GM18951 (cell line): ENCODE data around the gene SLC49A4.

Source experiments
- POLR2A ChIP-seq: IDR thresholded peaks from 4 replicates; pipeline ENCODE4 v1.6.1; 2011; ENCODE audit warnings: mild to moderate bottlenecking; ENCODE audit not compliant: insufficient read length, insufficient read depth; ENCODE audit errors: extremely low read depth
- in situ Hi-C: fragments of 300-500 bp; cut with MboI; formaldehyde crosslinking; loops from one replicate; pipeline ENCODE4 v1.12.0; 2022; ENCODE audit warnings: low sequenced_read_pairs, mixed read lengths, inconsistent platforms; ENCODE audit not compliant: unreplicated experiment

SLC49A4 gene

GRCh38 chr3:122772827-122773226, 22.0 kb upstream of the SLC49A4 start:
- in situ Hi-C loops: no loop called here

GRCh38 chr3:122773944-122774509, 20.8 kb upstream of the SLC49A4 start:
- in situ Hi-C loops: no loop called here
- no peak for TF ChIP-seq POLR2A

More at GRCh38 chr3:122772827-122773226, 22.0 kb upstream of the SLC49A4 start:
- TF ChIP-seq POLR2A: no peak

- in situ Hi-C loops: no loop called here
- TF ChIP-seq POLR2A: no peak
Observed at GRCh38 chr3:122774564-122774963, 20.3 kb upstream of the SLC49A4 start.

- in situ Hi-C loops: no loop called here
- TF ChIP-seq POLR2A: no peak
Observed at GRCh38 chr3:122776675-122777468, 18.0 kb upstream of the SLC49A4 start.

GRCh38 chr3:122777563-122777962, 17.3 kb upstream of the SLC49A4 start:
- no peak for TF ChIP-seq POLR2A
- in situ Hi-C loops: no loop called here

- in situ Hi-C loops: no loop called here
Observed at GRCh38 chr3:122782804-122783203, 12.1 kb upstream of the SLC49A4 start.

GRCh38 chr3:122784436-122784835, 10.4 kb upstream of the SLC49A4 start:
- in situ Hi-C loops: no loop called here
- TF ChIP-seq POLR2A: no peak

More at GRCh38 chr3:122782804-122783203, 12.1 kb upstream of the SLC49A4 start:
- TF ChIP-seq POLR2A: no peak

GRCh38 chr3:122785231-122785630, 9.6 kb upstream of the SLC49A4 start:
- in situ Hi-C loops: no loop called here
- no peak for TF ChIP-seq POLR2A

GRCh38 chr3:122786066-122786465, 8.8 kb upstream of the SLC49A4 start:
- in situ Hi-C loops: no loop called here
- no peak for TF ChIP-seq POLR2A

- no peak for TF ChIP-seq POLR2A
- in situ Hi-C loops: no loop called here
Observed at GRCh38 chr3:122787872-122788271, 7.0 kb upstream of the SLC49A4 start.

- no peak for TF ChIP-seq POLR2A
- in situ Hi-C loops: no loop called here
Observed at GRCh38 chr3:122789585-122790273, 5.1 kb upstream of the SLC49A4 start.

- in situ Hi-C loops: no loop called here
- peak; percentile 83 for TF ChIP-seq POLR2A
Observed at GRCh38 chr3:122793568-122794416, 1.1 kb upstream of the SLC49A4 start, which contains the start of gene HSPBAP1. HSPBAP1 (minus strand) TSS chr3:122793831; CDS start chr3:122793680, 151 bp downstream.

GRCh38 chr3:122794483-122794778, 438 bp upstream of the SLC49A4 start:
- in situ Hi-C loops: no loop called here

More at GRCh38 chr3:122794483-122794778, 438 bp upstream of the SLC49A4 start:
- no peak for TF ChIP-seq POLR2A
